ES-I3 (cell line): ENCODE measurements around the gene SEM1.
"Not testable (repeated sequence)": the region's sequence is repeated elsewhere in the genome, so short reads cannot be mapped to it uniquely, and the experiment has no call there.

Source experiments
- H3K36me3 ChIP-seq: 2 replicates; pipeline ENCODE4 v1.6.1; 2013; ENCODE audit warnings: mild to moderate bottlenecking, low read length, control low read depth, moderate library complexity; ENCODE audit not compliant: insufficient read depth
- H3K4me1 ChIP-seq: 2 replicates; pipeline ENCODE4 v1.6.1; 2013; ENCODE audit warnings: mild to moderate bottlenecking, control low read depth, low read length; ENCODE audit not compliant: insufficient read depth
- H3K9ac ChIP-seq: 2 replicates; pipeline ENCODE4 v1.6.1; 2013; ENCODE audit warnings: low read depth, mild to moderate bottlenecking, low read length, moderate library complexity
- H3K9me3 ChIP-seq: 2 replicates; pipeline ENCODE4 v1.6.1; 2013; ENCODE audit warnings: mild to moderate bottlenecking, low read length, moderate library complexity; ENCODE audit not compliant: control insufficient read depth, insufficient read depth

The SEM1 gene

DNA sequence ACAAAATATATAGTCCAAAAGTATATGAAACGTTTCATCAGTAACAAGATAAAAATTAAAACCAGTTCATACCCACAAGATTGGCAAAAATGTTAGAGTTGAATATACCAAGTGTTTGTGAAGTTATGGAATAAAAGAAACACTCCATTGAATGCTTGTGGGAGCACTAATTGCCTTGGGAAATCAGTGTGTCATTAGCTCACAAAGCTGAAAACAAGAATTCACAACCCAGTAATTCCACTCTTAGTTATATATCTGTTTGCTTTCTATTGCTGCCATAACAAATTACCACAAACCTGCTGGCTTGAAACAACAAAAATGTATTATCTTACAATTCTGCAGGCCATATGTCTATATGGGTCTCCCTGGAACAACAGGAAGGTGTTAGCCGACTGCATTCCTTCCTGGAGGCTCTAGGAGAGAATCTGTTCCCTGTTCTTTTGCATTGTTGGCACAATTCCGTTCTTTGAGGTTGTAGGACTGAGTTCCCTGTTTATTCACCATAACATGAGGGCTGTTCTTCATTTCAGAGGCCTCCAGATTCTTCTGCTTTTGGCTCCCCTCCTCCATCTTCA lies 45.7 kb downstream of the SEM1 start:
- Histone ChIP-seq H3K4me1 (no peaks in the 10 kb centered on the region; the same call in 1 of the 2 replicates), H3K9me3 (no peaks in the 10 kb centered on the region), H3K9ac (no peak overlapping the region), H3K36me3 (no peaks in the 10 kb centered on the region)

DNA sequence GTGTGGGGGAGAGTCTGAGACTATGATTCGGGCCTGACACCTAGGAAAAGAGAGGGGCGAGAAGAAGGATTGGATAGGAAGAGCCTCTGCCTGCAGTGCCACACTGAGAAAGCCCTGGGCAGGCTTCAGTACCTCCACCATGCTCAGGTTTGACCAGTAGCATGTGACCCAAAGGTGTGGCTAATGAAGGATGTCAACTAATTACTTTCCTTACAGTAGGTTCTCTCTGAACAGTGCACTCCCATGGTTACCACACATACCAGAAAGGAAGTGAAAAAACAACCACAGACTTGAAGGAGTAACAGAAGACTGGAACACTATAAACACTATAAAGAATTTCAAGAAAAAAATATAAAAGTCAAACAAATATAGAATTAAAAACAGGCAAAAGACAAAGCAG lies 46.2 kb downstream of the SEM1 start:
- no peak overlapping the region for H3K9ac ChIP-seq
- H3K4me1 ChIP-seq = peaks cover 5% of the 10 kb centered on the region; the same call in 1 of the 2 replicates
- no peaks in the 10 kb centered on the region for H3K9me3 ChIP-seq
- no peaks in the 10 kb centered on the region for H3K36me3 ChIP-seq

DNA sequence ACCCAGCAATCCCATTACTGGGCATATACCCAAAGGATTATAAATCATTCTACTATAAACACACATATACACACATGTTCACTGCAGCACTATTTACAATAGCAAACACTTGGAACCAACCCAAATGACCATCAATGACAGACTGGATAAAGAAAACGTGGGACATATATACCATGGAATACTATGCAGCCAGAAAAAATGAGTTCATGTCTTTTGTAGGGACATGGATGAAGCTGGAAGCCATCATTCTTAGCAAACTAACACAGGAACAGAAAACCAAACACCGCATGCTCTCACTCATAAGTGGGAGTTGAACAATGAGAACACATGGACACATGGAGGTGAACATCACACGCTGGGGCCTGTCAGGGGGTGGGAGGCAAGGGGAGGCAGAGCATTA lies 47.5 kb downstream of the SEM1 start:
- not testable (repeated sequence) for H3K9ac ChIP-seq, H3K9me3 ChIP-seq, H3K36me3 ChIP-seq
- peaks cover 17% of the 10 kb centered on the region; the same call in 1 of the 2 replicates for H3K4me1 ChIP-seq

GRCh38 chr7:96658022-96658412 lies 51.6 kb downstream of the SEM1 start:
- Histone ChIP-seq H3K4me1 (peaks cover 25% of the 10 kb centered on the region; the same call in 1 of the 2 replicates), H3K9me3 (no peaks in the 10 kb centered on the region), H3K9ac (no peak overlapping the region), H3K36me3 (no peaks in the 10 kb centered on the region)

DNA sequence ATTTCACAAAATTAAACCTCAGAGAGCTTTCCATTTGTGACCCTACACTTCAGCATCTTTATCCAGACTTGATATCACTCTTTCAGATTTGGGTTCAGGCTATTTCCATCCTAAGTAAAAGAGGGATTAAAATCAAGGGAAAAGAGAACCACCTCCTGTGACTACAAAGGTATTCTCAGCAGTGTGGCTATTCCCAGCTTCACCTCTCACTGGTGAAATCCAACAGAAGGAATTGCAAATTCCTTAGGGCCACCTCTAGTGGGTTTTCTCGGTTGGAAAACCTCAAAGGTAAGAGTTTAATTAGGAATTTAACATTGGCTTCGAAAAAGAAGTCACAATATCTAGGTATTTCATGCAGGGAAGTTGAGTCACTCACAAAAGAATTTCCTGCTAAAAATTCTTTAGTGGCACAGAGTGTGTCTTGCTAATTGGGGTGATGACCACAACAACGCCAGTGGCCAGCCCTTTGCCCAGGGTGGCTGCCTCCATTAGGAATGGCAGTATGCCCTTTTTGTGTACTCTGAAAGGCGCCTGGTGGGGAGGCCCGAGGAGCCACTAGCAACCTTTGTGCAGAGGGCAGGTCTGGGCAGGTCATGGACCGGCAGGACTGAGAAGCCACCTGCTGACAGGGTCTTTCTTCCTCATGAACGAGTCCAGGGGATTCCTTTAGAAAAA lies 52.2 kb downstream of the SEM1 start:
- Histone ChIP-seq H3K9ac (no peak overlapping the region), H3K9me3 (no peaks in the 10 kb centered on the region), H3K36me3 (no peaks in the 10 kb centered on the region), H3K4me1 (peaks cover 25% of the 10 kb centered on the region; the same call in 1 of the 2 replicates)

DNA sequence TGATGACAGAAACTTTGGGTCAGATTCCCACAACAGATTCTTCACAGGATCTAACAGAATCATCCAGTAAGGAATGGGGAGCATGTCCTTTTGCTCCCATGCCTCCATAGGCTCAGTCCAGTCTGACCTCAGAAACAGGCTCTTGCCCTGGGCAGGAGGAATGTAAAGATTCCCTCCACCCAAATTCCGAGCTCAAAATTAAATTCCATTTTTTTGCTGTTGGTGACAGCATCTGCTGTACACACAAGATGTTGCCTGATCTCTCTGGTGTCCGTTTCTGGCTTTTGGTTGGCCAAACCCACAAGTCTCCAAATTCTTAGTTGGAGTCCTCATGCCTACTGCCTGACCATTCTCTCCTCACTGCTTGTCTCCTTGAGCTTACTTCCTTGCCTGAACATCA lies 53.7 kb downstream of the SEM1 start:
- H3K9ac ChIP-seq = no peak overlapping the region
- H3K4me1 ChIP-seq = peaks cover 25% of the 10 kb centered on the region; the same call in 1 of the 2 replicates
- H3K9me3 ChIP-seq = no peaks in the 10 kb centered on the region
- no peaks in the 10 kb centered on the region for H3K36me3 ChIP-seq

DNA sequence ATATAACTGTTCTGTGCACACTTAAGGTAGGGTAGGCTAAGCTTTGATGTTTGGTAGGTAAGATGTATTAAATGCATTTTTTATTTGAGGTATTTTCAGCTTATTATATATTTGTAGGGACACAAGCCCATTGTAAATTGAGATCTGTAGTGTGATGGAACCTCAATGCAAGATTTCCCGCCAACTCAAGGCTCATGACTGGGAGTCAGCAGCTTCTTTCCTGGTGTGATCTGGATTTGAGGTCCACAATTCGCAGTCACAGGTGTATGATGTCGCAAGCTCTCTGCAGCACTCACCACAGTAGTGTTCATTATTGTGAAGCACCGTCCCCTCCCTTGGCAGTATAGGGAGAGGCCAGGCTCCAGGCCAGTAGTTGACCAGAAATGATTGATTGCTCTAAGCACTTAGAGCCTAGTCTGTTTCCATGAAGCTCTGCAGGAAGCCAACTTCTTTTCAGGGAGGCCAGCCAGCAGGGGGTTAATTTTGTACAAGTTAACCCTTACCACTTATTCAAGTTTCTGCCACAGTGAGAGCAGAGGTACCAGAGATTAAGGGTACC lies 54.9 kb downstream of the SEM1 start:
- Histone ChIP-seq H3K9me3 (no peaks in the 10 kb centered on the region), H3K9ac (no peak overlapping the region), H3K36me3 (no peaks in the 10 kb centered on the region), H3K4me1 (peaks cover 25% of the 10 kb centered on the region; the same call in 1 of the 2 replicates)

- Histone ChIP-seq H3K9ac (no peak overlapping the region), H3K4me1 (peaks cover 5% of the 10 kb centered on the region; the same call in 1 of the 2 replicates), H3K36me3 (no peaks in the 10 kb centered on the region), H3K9me3 (no peaks in the 10 kb centered on the region)
Observed at GRCh38 chr7:96649981-96650380, 59.7 kb downstream of the SEM1 start.

GRCh38 chr7:96648784-96649183 lies 60.9 kb downstream of the SEM1 start:
- H3K9me3 ChIP-seq = no peaks in the 10 kb centered on the region
- H3K9ac ChIP-seq = no peak overlapping the region
- no peaks in the 10 kb centered on the region for H3K36me3 ChIP-seq
- H3K4me1 ChIP-seq = peaks cover 5% of the 10 kb centered on the region; the same call in 1 of the 2 replicates

DNA sequence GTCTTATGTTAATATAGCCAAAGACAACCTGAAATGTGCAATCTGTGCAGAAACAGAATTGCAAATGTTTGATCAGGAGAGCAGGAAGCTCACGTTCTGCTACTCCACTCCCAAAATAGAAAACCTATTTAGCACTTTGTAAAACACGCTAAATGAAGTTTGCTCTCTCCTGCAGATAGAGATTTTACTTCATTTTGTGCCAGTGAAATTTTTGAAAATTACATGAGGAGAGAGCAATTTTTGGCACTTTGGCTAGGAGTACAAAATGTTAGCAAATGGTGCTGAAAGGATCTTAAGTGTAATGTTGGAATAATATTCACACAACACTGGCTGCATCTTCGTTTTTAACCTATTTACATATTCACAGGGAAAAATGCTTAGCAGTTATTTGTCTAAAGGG lies 61.9 kb downstream of the SEM1 start:
- Histone ChIP-seq H3K4me1 (peaks cover 5% of the 10 kb centered on the region; the same call in 1 of the 2 replicates), H3K9me3 (no peaks in the 10 kb centered on the region), H3K36me3 (no peaks in the 10 kb centered on the region), H3K9ac (no peak overlapping the region)

GRCh38 chr7:96645084-96645483 lies 64.6 kb downstream of the SEM1 start:
- Histone ChIP-seq H3K36me3 (no peaks in the 10 kb centered on the region), H3K9me3 (no peaks in the 10 kb centered on the region), H3K4me1 (peaks cover 5% of the 10 kb centered on the region; the same call in 1 of the 2 replicates), H3K9ac (no peak overlapping the region)

DNA sequence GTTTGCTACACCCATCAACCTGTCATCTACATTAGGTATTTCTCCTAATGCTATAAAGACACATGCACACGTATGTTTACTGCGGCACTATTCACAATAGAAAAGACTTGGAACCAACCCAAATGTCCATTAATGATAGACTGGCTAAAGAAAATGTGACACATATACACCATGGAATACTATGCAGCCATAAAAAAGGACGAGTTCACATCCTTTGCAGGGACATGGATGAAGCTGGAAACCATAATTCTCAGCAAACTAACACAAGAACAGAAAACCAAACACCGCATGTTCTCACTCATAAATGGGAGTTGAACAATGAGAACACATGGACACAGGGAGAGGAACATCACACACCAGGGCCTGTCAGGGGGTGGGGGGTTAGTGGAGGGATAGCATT lies 66.2 kb downstream of the SEM1 start:
- not testable (repeated sequence) for H3K9ac ChIP-seq, H3K36me3 ChIP-seq, H3K9me3 ChIP-seq, H3K4me1 ChIP-seq

GRCh38 chr7:96640054-96640453 lies 69.6 kb downstream of the SEM1 start:
- Histone ChIP-seq H3K36me3 (no peaks in the 10 kb centered on the region), H3K4me1 (no peaks in the 10 kb centered on the region), H3K9ac (no peak overlapping the region), H3K9me3 (no peaks in the 10 kb centered on the region)
